WTC11 (cell line): ENCODE measurements around the gene WDR90.

Experiments
- CREB1 ChIP-seq: sonication (generic); formaldehyde crosslinking; IDR thresholded peaks from 2 replicates; pipeline ENCODE4 v1.8.0; 2023; ENCODE audit warnings: mild to moderate bottlenecking, missing genetic modification reagents
- TF ChIP-seq, protein P1 (sequence below): fragments of 200-600 bp; IDR thresholded peaks from 2 replicates; pipeline ENCODE4 v1.8.0; 2022; ENCODE audit warnings: antibody characterized with exemption

DNA sequence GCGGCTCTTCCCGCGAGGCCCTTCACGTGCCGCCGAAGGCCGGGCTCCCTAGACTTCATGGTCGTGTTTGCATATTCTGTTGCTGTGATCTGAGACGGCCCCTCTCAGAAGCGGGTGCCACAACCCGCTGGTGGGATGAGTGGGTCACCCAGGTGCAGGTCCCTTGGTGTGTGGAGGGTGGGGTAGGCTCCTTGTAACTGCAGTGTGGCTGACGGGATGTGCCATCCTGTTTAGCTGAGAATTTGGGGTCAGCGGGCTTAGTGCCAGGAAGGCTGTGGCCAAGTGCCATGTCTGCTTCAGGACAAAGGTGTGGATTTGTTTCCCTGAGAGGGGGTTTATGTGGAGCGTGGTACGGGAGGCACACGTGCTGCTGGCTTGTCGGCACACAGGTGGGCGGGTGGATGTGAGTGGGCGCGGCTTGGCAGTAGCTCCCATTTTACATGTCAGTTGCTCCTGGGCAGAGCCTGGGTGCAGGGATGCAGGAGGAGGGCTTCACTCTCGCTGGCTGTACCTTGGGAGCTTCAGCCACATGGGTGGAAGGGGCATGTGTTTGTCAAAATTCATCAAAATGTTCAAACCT, 27.5 kb upstream of the WDR90 start:
- TF ChIP-seq, protein P1, sequence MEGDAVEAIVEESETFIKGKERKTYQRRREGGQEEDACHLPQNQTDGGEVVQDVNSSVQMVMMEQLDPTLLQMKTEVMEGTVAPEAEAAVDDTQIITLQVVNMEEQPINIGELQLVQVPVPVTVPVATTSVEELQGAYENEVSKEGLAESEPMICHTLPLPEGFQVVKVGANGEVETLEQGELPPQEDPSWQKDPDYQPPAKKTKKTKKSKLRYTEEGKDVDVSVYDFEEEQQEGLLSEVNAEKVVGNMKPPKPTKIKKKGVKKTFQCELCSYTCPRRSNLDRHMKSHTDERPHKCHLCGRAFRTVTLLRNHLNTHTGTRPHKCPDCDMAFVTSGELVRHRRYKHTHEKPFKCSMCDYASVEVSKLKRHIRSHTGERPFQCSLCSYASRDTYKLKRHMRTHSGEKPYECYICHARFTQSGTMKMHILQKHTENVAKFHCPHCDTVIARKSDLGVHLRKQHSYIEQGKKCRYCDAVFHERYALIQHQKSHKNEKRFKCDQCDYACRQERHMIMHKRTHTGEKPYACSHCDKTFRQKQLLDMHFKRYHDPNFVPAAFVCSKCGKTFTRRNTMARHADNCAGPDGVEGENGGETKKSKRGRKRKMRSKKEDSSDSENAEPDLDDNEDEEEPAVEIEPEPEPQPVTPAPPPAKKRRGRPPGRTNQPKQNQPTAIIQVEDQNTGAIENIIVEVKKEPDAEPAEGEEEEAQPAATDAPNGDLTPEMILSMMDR, result no peak
- TF ChIP-seq CREB1 (CRISPR knock-in tag), result no peak
